NCI-H2196 treated with DMSO at 0.1 percent for 48 hours (cell line): ENCODE results near the gene MKRN3.

ENCODE experiments used
- DNase-seq: peaks from one replicate; lab custom pipeline; 2025; ENCODE audit not compliant: unreplicated experiment; lab: John Stamatoyannopoulos, UW

MKRN3 gene

DNA sequence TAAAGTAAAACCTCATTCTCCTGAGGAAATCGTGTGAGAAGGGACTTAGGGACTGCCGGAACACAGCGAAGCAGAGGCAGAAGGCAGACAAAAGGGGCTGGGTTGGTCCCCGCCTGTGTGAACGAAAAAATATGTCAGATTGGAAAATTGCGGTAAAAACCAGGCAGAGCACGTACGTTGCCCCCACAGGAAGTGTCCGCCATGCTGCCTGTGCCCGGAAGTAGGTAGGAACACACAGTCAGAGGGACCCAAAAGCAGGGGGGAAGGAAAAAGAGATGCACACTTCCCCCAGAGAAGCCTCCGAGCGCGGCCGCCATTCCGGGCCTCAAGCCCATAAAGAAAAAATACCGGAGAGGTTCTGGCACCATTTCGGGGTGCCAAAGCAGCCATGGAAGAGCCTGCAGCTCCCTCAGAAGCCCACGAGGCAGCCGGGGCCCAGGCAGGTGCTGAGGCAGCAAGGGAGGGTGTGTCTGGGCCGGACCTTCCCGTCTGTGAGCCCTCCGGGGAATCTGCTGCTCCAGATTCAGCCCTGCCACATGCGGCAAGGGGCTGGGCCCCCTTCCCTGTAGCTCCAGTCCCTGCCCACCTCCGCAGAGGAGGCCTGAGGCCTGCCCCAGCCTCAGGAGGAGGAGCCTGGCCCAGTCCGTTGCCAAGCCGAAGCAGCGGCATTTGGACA is at the start of gene MKRN3:
MKRN3 (plus strand) TSS at position 280 of the 676 bp plus-strand sequence; CDS start at position 389, 109 bp downstream.
- DNase-seq: peak; percentile 52

- no peak for DNase-seq
Observed at GRCh38 chr15:23516866-23517265, 48.6 kb upstream of the MKRN3 start.

- DNase-seq: no peak
Observed at GRCh38 chr15:23518104-23518503, 47.4 kb upstream of the MKRN3 start.

DNA sequence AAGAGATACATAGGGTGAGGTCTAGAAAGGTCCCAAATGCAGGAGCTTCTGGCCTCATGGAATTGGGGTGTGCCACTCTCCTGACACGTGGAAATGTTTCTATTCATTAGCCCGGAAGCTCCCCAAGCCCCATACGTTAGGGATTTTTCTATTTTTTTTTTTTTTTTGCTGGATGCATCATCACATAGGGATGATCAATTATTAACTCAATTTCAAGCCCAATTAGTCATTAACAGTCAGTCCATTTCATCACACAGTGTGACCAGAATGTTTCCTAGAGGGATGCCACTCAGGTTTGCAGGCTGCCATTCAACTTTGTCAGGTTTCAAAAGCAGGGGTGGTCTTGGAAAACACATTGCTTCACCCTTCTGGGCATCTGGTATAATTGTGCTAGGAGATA is 40.7 kb upstream of the MKRN3 start:
- DNase-seq: no peak

DNA sequence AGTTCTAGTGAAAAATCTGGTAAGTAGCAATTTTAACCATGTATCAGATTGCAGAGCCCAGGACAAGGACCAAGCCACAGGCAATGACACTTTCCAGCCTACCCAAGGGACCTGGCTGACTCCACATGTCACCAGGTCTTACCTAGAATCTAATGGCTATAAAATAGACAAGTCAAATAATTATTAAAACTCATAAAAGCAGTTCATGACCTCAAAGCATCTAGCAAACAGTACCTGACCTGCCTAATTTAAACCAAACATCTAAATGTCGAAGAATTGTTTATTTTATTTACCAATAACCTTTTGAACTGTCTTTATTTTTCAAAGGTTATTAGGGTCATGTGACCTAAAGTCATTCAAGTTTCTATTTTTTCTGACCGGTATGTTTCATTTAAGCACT is 35.6 kb upstream of the MKRN3 start:
- no peak for DNase-seq

DNA sequence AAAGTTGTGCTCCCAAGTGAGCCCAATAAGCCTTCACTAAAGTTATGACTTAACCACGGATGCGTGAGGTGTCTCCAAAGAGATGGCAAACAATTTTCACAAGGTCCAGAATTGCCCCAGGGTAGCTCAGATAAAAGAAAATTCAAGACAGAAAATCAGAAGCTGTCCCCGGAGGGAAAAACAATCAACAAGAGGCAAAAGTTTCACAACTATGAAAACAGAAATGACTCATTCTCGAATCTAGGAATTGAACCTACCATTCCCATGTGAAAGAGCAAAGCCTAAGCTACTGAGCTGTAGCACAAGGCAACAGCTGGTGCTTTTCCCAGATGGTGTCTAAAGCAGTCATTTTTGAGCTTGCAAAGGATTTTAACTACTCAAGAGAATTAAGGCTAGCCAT is 33.5 kb upstream of the MKRN3 start:
- no peak for DNase-seq

DNA sequence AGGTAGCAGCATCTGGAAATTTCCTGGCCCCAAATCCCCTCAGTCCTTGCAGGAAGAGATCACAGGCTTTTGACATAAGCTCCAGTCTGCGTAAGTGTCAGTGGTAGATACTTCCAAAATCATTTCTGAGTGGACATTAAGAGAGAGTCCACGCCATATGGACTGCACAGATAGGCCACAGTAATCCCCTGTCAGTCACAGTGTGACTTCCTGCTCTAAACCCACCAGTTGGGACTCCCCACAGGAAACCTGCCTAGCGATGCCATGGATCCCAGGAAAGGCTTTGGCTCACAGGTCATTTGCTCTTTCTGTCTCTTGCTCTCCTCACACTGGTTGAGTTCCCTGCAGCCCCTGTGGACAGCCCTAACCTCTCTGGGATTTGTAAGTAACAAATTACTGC is 28.8 kb upstream of the MKRN3 start:
- no peak for DNase-seq

DNA sequence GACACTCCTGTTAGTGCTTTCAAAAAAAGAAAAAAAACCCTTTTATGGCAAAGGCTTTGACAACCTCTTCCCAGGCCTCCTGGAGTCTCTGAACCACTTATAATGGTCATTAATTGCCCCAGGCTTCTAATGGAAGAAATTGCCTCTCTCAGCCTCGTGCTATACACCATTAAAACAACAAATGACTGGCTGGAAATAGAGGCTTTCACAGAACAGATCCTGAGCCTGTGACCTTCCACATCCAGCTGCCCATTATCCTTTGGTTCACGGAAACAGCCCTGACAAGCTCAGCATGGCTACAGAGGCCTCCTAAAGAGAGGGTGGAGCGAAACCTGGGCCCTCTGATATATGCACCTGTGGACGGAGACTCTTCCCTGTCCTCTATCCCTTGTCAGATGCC is 26.8 kb upstream of the MKRN3 start:
- no peak for DNase-seq

- no peak for DNase-seq
Observed at GRCh38 chr15:23539892-23540291, 25.6 kb upstream of the MKRN3 start.

- DNase-seq: no peak
Observed at GRCh38 chr15:23546158-23546557, 19.3 kb upstream of the MKRN3 start.

GRCh38 chr15:23548071-23548470 is 17.4 kb upstream of the MKRN3 start:
- no peak for DNase-seq

- DNase-seq: no peak
Observed at GRCh38 chr15:23561914-23562313, 3.6 kb upstream of the MKRN3 start.

- no peak for DNase-seq
Observed at GRCh38 chr15:23564821-23565394, 566 bp upstream of the MKRN3 start.

DNA sequence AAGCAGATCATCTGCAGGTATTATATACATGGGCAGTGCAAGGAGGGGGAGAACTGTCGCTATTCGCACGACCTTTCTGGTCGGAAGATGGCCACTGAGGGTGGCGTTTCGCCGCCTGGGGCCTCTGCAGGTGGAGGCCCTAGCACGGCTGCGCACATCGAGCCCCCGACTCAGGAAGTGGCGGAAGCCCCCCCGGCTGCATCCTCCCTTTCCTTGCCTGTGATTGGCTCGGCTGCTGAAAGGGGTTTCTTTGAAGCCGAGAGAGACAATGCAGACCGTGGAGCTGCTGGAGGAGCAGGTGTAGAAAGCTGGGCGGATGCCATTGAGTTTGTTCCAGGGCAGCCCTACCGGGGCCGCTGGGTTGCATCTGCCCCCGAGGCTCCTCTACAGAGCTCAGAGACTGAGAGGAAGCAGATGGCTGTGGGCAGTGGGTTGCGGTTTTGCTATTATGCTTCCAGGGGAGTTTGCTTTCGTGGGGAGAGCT is 639 bp downstream of the MKRN3 start:
- DNase-seq: peak; percentile 74

- no peak for DNase-seq
Observed at GRCh38 chr15:23566651-23567050, 1.2 kb downstream of the MKRN3 start.

GRCh38 chr15:23567921-23568320 is 2.4 kb downstream of the MKRN3 start:
- no peak for DNase-seq

DNA sequence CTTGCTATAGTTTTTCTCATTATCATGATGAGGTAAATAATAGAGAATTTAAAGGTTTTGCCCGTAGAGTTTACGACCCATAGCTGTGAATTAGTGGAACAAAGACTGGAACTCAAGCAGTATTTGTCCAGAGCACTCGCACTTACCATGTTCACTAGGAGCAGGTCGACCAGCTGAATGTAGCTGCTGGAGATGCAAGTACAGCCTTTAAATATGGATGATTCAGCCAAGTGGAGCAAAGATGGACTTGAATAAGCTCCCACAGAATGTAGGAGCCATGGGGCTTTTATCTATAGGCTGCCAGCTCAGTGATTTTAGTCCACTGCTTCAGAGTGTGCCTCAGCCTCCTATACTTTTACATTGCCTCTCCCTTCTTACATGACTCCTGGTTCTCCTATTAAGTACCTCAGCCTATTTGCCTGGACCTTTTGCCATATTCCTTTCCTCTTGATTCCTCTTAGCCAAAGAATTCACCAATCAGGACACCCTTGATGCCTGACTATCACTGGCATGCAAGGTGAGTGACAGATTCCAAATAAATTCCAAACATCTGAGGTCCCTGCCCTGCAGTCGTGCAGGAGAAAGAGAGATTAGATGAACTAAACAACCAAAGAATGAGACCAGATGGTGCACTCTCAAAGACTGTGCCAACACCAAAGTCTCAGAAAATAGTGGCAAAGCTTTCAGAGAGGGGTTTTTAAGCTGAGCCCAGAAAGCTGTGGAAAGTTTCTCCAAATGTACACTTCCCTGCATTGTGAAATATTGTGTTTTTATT is 3.9 kb downstream of the MKRN3 start:
- no peak for DNase-seq

GRCh38 chr15:23570486-23570885 is 5.0 kb downstream of the MKRN3 start:
- no peak for DNase-seq

DNA sequence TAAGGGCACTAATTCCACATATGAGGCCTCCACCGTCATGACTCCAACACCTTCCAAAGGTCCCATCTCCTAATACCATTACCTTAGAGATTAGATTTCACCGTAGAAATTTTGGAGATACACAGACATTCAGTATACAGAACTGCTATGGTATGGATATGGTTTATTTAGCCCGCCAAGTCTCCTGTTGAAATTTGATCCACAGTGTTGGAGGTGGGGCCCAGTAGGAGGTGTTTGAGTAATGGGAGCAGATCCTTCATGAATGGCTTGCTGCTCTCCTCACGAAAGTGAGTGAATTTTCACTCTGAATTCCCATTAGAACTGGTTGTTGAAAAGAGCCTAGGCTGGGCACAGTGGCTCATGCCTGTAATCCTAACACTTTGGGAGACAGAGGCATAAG is 7.4 kb downstream of the MKRN3 start:
- DNase-seq: no peak

GRCh38 chr15:23574742-23575141 is 9.3 kb downstream of the MKRN3 start:
- DNase-seq: no peak

DNA sequence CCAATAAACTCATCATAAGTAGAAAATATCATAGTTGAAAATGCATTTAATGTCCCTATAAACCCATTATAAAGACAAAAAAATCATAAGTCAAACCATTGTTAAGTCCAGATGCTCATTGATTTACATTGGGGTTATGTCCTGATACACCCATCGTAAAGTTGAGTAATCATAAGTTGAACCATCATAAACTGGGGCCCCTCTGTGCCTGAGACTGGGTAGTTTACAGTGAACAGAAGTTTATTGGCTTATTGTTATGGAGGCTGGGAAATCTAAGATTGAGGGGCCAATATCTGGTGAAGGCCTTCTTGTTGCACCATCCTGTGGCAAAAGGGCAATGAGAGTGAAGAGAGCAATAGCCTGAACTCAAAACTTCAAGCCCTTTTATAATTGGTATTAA is 10.6 kb downstream of the MKRN3 start:
- DNase-seq: no peak

DNA sequence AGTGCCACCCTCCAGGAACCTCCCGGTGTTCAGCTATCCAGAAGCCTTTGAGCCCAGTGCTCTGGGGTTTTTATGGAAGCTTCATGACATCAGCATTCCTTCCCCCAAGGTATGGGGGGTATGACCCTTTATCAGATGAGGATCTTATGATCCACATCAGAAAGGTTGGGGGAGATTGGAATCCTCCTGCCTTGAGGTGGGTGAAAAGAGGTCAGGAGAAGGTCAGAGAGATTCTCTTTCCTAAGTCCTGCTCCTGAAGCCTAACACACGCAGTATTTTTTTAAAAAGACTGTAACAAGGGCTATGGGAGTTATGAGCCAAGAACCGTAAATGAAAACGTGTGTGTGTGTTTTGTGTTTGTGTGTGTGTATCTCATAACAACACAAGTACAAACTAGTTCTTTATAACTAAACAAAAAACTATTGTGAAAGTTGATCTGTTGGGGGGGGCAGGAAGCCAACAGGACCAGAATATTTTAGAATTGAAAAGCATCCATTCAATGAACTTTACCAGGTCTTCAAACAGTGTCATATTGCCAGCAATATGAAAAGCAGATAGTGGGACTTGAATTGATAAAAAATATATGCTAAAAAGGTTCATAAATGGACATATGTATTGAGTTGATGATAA is 13.2 kb downstream of the MKRN3 start:
- no peak for DNase-seq
